Fibroblast of skin of left biceps (primary cell): Measurements from ENCODE around the gene RPA3.
A peak's percentile ranks its signal among the peaks of the same experiment; 100 is the strongest.

ENCODE experiments used
- DNase-seq, 2 experiments: peaks; one replicate each; pipeline ENCODE4 v3.0.0-alpha.2; 2013; ENCODE audit warnings: low read depth in 2 of 2

RPA3 gene

GRCh38 chr7:7653593-7654187 lies 64.7 kb downstream of the RPA3 start:
- no peak for DNase-seq

- DNase-seq = no peak
These were observed 65.4 kb downstream of the RPA3 start for GRCh38 chr7:7652798-7653540.

DNA sequence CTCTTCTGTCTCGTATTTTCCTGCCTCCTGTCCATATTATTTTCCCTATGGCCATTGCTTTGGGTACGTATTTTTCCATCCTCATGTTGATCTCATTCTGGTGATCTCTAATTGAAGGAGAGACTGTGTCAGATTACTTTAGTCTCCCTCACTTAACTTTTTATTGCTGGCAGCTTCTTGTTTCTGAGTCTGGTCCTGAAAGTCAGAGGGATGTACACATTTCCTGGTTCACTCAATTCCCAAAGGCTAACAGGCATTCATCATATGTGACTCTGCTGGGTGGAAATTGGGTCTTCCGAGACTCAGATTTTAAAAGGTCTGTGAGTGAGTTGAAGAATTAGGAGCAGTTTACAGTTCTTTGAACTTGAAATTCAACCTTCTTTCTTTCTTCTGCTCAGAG lies 66.9 kb downstream of the RPA3 start:
- DNase-seq = no peak

GRCh38 chr7:7650682-7651206 lies 67.7 kb downstream of the RPA3 start:
- DNase-seq = no peak

GRCh38 chr7:7647495-7648036 lies 70.8 kb downstream of the RPA3 start:
- DNase-seq = no peak

GRCh38 chr7:7642081-7642480 lies 76.3 kb downstream of the RPA3 start:
- no peak for DNase-seq

DNA sequence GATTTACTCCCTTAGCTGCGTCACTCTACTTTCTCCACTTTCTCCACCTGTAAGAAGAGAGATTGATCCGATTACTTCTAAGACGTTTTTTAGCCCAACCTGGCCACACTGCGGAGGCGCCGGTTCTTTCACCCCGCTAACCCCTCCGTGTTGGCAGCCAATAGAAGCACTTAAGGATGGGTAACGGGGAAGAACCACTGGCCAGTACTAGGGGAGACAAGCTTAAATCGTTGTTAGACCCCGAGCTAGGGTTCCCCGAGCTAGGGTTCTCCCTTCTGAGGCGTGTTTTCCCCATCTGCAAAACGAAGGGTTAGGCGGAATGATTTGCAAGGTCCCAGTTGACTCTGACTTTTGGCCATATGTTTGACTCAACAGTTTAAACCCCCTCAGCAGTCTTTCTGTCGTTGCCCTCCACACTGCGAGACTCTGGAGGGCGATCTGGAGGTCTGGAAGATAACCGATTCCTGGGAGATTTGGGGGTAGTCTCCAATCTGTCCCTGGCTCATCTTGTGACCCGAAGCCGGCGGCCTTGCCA lies 77.2 kb downstream of the RPA3 start:
- no peak for DNase-seq

- peak; percentile 93 to 95 for DNase-seq
These were observed 77.9 kb downstream of the RPA3 start, which contains the start of gene UMAD1 for GRCh38 chr7:7640221-7641128. Gene UMAD1, plus strand, starts transcription at chr7:7640752. Its CDS starts 32,620 bp downstream, at chr7:7673372.

DNA sequence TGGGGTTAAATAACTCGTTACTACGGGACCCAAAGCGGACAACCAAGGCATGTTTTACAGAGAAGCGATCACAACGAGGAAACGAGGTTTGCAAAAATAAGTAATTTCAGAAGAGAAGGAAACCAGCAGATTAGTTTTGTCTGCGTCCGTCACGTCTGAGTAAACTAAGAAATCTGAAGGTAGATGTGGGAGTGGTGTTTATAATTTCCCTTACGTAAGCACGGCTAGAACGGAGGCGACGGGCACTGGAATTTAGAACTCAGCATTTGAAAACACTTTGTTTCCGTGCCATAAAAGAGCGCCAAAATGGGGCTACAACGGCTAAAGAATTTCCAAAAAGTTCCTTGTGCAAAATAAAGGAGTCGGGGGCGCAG lies 78.6 kb downstream of the RPA3 start:
- no peak for DNase-seq

- no peak for DNase-seq
These were observed 79.0 kb downstream of the RPA3 start for GRCh38 chr7:7639421-7639820.

DNA sequence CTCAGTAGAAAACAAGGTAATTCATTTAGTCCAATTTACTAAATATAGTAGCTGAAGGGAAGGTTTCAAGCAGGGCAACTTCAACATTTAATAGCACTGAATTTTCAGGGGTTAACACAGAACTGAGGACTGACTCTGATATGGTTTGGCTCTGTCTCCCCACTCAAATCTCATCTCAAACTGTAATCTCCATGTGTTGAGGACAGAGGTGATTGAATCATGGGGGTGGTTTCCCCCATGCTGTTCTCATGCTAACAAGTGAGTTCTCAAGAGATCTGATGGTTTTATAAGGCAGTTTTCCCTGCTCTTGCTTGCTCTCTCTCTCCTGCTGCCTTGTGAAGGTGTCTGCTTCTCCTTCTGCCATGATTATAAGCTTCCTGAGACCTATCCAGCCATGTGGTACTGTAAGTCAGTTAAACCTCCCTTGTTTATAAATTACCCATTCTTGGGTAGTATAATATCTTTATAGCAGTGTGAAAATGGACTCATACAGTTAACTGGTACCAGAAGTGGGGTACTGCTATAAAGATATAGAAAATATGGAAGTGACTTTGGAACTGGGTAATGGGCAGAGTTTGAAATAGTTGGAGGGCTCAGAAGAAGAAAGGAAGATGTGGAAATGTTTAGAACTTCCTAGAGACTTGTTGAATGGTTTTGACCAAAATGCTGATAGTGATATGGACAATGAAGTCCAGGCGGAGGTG lies 87.6 kb downstream of the RPA3 start:
- no peak for DNase-seq

DNA sequence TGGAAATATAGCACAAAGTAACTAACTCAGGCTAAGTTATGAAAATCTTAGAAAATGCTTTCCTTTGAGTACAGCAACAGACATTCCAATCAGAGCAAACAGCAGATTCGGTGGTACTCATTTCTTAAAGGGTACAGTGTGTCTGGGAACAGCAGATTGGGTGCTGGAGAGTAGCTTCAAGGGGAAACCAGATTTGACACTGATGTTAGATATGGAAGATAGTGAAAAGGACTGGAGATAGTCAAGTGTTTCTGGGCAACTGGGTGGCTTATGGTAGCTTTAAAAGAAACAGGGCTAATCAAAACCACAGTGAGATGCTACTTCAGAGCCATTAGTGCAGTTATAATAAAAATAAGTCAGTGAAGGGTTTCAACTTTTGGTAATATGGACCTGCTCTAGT lies 89.9 kb downstream of the RPA3 start:
- no peak for DNase-seq

GRCh38 chr7:7620644-7621210 lies 97.7 kb downstream of the RPA3 start:
- no peak for DNase-seq

DNA sequence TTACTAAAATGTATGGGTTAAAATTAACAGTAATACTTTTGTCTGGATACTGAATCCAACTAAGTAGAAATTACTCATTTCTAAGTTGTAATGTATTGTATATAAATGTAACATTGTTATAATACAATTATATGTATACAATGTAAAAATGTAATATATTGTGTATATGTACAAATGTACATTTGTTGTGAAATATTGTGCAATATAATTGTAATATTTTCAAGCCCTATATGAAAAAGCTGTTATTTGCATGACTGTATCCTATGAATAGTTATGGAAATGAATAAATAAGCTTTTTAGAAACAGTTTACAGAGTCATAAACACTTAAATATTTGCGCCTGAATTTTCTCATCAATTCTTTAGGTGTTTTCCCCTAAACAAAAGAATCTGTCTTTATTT lies 98.2 kb downstream of the RPA3 start:
- DNase-seq = no peak

DNA sequence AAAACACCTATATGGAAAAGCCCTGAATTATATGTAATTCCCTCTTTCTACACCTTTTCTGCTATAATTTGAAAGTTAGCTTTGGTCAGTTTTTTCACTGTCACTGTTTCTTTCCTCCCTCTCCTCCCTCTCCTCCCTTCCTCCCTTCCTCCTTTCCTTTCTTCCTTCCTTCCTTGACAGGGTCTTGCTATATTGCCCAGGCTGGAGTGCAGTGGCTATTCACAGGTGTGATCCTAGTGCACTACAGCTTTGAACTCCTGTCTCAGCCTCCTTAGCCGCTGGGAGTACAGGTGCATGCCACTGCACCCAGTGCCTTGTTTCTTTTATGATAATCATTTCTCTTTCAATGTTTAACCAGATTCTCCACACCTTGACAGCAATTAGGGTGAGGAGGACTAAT lies 100.0 kb downstream of the RPA3 start:
- no peak for DNase-seq

- DNase-seq = no peak
These were observed 100.9 kb downstream of the RPA3 start for GRCh38 chr7:7617550-7617949.

GRCh38 chr7:7614018-7614741 lies 104.2 kb downstream of the RPA3 start:
- no peak for DNase-seq

- no peak for DNase-seq
These were observed 105.2 kb downstream of the RPA3 start for GRCh38 chr7:7613210-7613609.

GRCh38 chr7:7612519-7612918 lies 105.9 kb downstream of the RPA3 start:
- DNase-seq = no peak

DNA sequence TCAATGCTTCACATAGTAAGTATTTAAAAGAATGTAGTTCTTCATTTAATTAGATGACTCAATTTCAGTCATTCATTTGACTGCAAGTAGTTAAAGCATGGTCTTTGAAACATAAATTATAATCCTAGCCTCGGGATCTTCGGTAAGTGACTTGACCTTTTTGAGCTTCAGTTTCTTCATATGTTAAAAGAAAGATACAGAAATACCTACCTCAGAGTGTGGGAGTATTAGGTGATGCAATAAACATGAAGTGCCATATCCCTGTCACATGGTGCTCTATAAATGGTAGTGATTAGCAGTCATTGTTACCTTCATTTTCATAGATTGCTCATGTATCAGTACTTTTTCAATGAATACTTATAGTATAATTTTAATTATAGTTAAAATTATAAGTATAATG lies 109.1 kb downstream of the RPA3 start:
- DNase-seq = no peak
